SK-N-SH (cell line): ENCODE results near the gene COX6A1. TPM values are rescaled to one million over a fixed set of nuclear protein-coding genes. Genes with fewer than 3 reads are reported as not detected.

Source experiments
- CTCF ChIA-PET: fragments of 300-600, 350-600 bp; formaldehyde crosslinking; extraction: SDS; loops from one replicate; lab custom pipeline; 2021; lab: Yijun Ruan, JAX
- POLR2A ChIA-PET: fragments of 350-600 bp; sonication (Branson Sonifier 250); formaldehyde crosslinking; extraction: SDS; loops from one replicate; lab custom pipeline; 2020; ENCODE audit warnings: antibody characterized with exemption, inconsistent platforms; lab: Yijun Ruan, JAX
- DNase-seq: peaks from one replicate; pipeline ENCODE4 v3.0.0; 2012
- H2AFZ ChIP-seq: fragments of 200-600 bp; sonication (generic); 2 replicates; pipeline ENCODE4 v1.8.1; 2016; ENCODE audit warnings: antibody characterized with exemption, mild to moderate bottlenecking, low read depth
- H3F3A ChIP-seq: fragments of 200-600 bp; sonication (generic); replicated peaks from 2 replicates; pipeline ENCODE3; 2016; ENCODE audit warnings: antibody characterized with exemption, mild to moderate bottlenecking; ENCODE audit not compliant: insufficient read depth
- H3K27ac ChIP-seq, 2 experiments: fragments of 200-500 bp in 1 of 2; fragments of 200-600 bp in 1 of 2; sonication (Bioruptor generic) in 1 of 2; sonication (generic), shearing (Covaris generic) in 1 of 2; 2 replicates each; pipeline versions ENCODE4 v1.5.1 to v1.6.1; 2014 to 2016; ENCODE audit warnings: low read depth in 2 of 2, inconsistent platforms in 1 of 2, low read length in 1 of 2, mild to moderate bottlenecking in 1 of 2, mixed read lengths in 1 of 2
- H3K27me3 ChIP-seq: fragments of 200-600 bp; sonication (generic), shearing (Covaris generic); 2 replicates; pipeline ENCODE4 v1.6.1; 2016; ENCODE audit warnings: mixed run types; ENCODE audit not compliant: insufficient read depth
- H3K36me3 ChIP-seq, 2 experiments: fragments of 200-500 bp in 1 of 2; fragments of 200-600 bp in 1 of 2; sonication (Bioruptor generic) in 1 of 2; sonication (generic) in 1 of 2; replicated peaks in 1 of 2; 2 replicates each; pipeline versions ENCODE3 to v1.5.1; 2014 to 2016; ENCODE audit warnings: low read length in 1 of 2, mild to moderate bottlenecking in 1 of 2; ENCODE audit not compliant: insufficient read depth in 2 of 2, control insufficient read depth in 1 of 2
- H3K4me1 ChIP-seq, 2 experiments: fragments of 200-500 bp in 1 of 2; fragments of 200-600 bp in 1 of 2; sonication (Bioruptor generic) in 1 of 2; sonication (generic), shearing (Covaris generic) in 1 of 2; 2 replicates each; pipeline versions ENCODE4 v1.5.1 to v1.6.1; 2014 to 2016; ENCODE audit warnings: low read depth in 1 of 2, low read length in 1 of 2, mixed run types in 1 of 2; ENCODE audit not compliant: insufficient read depth in 2 of 2, control insufficient read depth in 1 of 2
- H3K4me2 ChIP-seq: fragments of 200-600 bp; sonication (generic), shearing (Covaris generic); 2 replicates; pipeline ENCODE4 v1.6.1; 2017; ENCODE audit warnings: mixed run types
- H3K4me3 ChIP-seq, 2 experiments: fragments of 200-500 bp in 1 of 2; fragments of 200-600 bp in 1 of 2; sonication (Bioruptor generic) in 1 of 2; sonication (generic), shearing (Covaris generic) in 1 of 2; 2 replicates each; pipeline versions ENCODE4 v1.5.1 to v1.8.1; 2014 to 2016; ENCODE audit warnings: low read depth in 2 of 2, inconsistent platforms in 1 of 2, low read length in 1 of 2, mild to moderate bottlenecking in 1 of 2, mixed read lengths in 1 of 2, moderate library complexity in 1 of 2
- H3K79me2 ChIP-seq: fragments of 200-600 bp; sonication (generic); 2 replicates; pipeline ENCODE4 v1.8.1; 2017; ENCODE audit warnings: mild to moderate bottlenecking; ENCODE audit not compliant: insufficient read depth
- H3K9ac ChIP-seq: fragments of 200-600 bp; sonication (generic); 2 replicates; pipeline ENCODE4 v1.6.1; 2017; ENCODE audit warnings: mixed run types
- H3K9me2 ChIP-seq: fragments of 200-600 bp; sonication (generic); 2 replicates; pipeline ENCODE4 v1.6.1; 2017; ENCODE audit warnings: mixed run types
- H3K9me3 ChIP-seq: fragments of 200-600 bp; sonication (generic); 2 replicates; pipeline ENCODE4 v1.6.1; 2017; ENCODE audit warnings: mixed run types, mild to moderate bottlenecking, moderate library complexity
- H4K20me1 ChIP-seq: fragments of 200-600 bp; sonication (generic); 2 replicates; pipeline ENCODE4 v1.6.1; 2017; ENCODE audit warnings: mild to moderate bottlenecking, mixed run types; ENCODE audit not compliant: insufficient read depth
- CHD2 ChIP-seq: fragments of 150-350 bp; IDR thresholded peaks from 2 replicates; pipeline ENCODE4 v1.6.1; 2018; ENCODE audit warnings: low read length; ENCODE audit not compliant: partially characterized antibody
- ELF1 ChIP-seq: IDR thresholded peaks from 2 replicates; pipeline ENCODE4 v1.4.0; 2012
- EP300 ChIP-seq, 2 experiments: IDR thresholded peaks; 2 replicates each; pipeline versions ENCODE4 v1.4.0 to v1.6.1; 2012; ENCODE audit warnings: borderline replicate concordance in 1 of 2, low read depth in 1 of 2, low read length in 1 of 2
- EZH2phosphoT487 ChIP-seq: fragments of 200-600 bp; sonication (generic); IDR thresholded peaks from 2 replicates; pipeline ENCODE4 v1.6.1; 2017; ENCODE audit warnings: low read depth, mixed run types, mild to moderate bottlenecking, antibody characterized with exemption, moderate library complexity, borderline replicate concordance
- FOSL2 ChIP-seq: IDR thresholded peaks from 2 replicates; pipeline ENCODE4 v1.4.0; 2012; ENCODE audit warnings: low read depth, mild to moderate bottlenecking, moderate library complexity, borderline replicate concordance
- FOXM1 ChIP-seq: IDR thresholded peaks from 2 replicates; pipeline ENCODE4 v1.4.0; 2012; ENCODE audit warnings: low read depth, mild to moderate bottlenecking
- MEF2A ChIP-seq: IDR thresholded peaks from 2 replicates; pipeline ENCODE4 v1.4.0; 2012; ENCODE audit warnings: low read depth, borderline replicate concordance
- MXI1 ChIP-seq: IDR thresholded peaks from 2 replicates; pipeline ENCODE4 v1.6.1; 2012; ENCODE audit warnings: mild to moderate bottlenecking, low read depth, low read length, improper control_type of control experiment
- NFIC ChIP-seq: IDR thresholded peaks from 2 replicates; pipeline ENCODE4 v1.4.0; 2012; ENCODE audit warnings: borderline replicate concordance
- RAD21 ChIP-seq: IDR thresholded peaks from 2 replicates; pipeline ENCODE4 v1.6.1; 2012; ENCODE audit warnings: mild to moderate bottlenecking, low read length
- SIN3A ChIP-seq: IDR thresholded peaks from 2 replicates; pipeline ENCODE4 v1.6.1; 2012; ENCODE audit warnings: low read depth, mild to moderate bottlenecking, low read length, moderate library complexity, borderline replicate concordance
- TAF1 ChIP-seq: IDR thresholded peaks from 2 replicates; pipeline ENCODE4 v1.6.1; 2012; ENCODE audit warnings: low read depth, mild to moderate bottlenecking, low read length, moderate library complexity, borderline replicate concordance
- TCF12 ChIP-seq: IDR thresholded peaks from 2 replicates; pipeline ENCODE4 v1.4.0; 2012
- YY1 ChIP-seq: IDR thresholded peaks from 2 replicates; pipeline ENCODE4 v1.4.0; 2012; ENCODE audit warnings: low read depth, mild to moderate bottlenecking
- WGBS: methylation state at CpG from one replicate; pipeline ENCODE4 v1.1.6; 2017; ENCODE audit warnings: low lambda C conversion rate; 5-methylcytosine and 5-hydroxymethylcytosine counted together
- polyA plus RNA-seq, 3 experiments: library from polyadenylated mRNA; depleted of rRNA; stranded (reverse); fragments of >200 nt; gene quantifications; 2 replicates each; pipeline ENCODE4 v1.2.3, GENCODE V29; 2012
- TF ChIP-seq, protein P1 (sequence below): IDR thresholded peaks from 2 replicates; pipeline ENCODE4 v1.6.1; 2012; ENCODE audit warnings: mild to moderate bottlenecking, low read depth, low read length, moderate library complexity
- TF ChIP-seq, protein P2 (sequence below): fragments of 150-350 bp; IDR thresholded peaks from 2 replicates; pipeline ENCODE4 v1.6.1; 2016; ENCODE audit warnings: mild to moderate bottlenecking, low read depth, low read length
- TF ChIP-seq, protein P3 (sequence below): IDR thresholded peaks from 2 replicates; pipeline ENCODE4; 2012
- TF ChIP-seq, protein P4 (sequence below): fragments of 150-350 bp; IDR thresholded peaks from 2 replicates; pipeline ENCODE4 v1.6.1; 2017; ENCODE audit warnings: antibody characterized with exemption, low read length, low read depth, borderline replicate concordance

Gene COX6A1
- polyA plus RNA-seq, 1 of the 3 experiments (the other 2 are of a cell fraction), result 1,199 TPM

DNA sequence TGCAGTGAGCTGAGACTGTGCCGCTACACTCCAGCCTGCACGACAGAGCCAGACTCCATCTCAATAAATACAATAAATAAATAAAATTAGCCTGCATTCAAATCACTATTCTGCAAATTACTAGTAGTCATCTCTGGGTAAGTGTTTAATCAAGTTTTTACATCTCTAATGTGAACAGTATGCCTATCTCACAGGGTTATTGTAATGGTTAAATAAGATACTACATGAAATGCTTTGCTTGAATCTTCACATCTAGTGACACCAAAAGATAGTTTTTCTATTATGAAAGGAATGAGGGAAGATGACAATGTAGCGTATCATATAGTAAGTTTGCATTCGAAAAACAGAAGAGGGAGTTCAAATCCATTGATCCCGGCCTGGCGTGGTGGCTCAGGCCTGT lies 29.5 kb downstream of the COX6A1 start:
- H3K4me3 ChIP-seq, result no peak overlapping the region
- H3K9me3 ChIP-seq, result no peaks in the 10 kb centered on the region
- peaks cover 52% of the 10 kb centered on the region for H4K20me1 ChIP-seq
- peaks cover 0 to 8% of the 10 kb centered on the region in 2 experiments; a peak in 1 of 4 replicates for H3K4me1 ChIP-seq
- H2AFZ ChIP-seq, result no peak overlapping the region
- no peaks in the 10 kb centered on the region for H3K27me3 ChIP-seq
- H3K27ac ChIP-seq, result no peak overlapping the region
- TF ChIP-seq, protein P1, sequence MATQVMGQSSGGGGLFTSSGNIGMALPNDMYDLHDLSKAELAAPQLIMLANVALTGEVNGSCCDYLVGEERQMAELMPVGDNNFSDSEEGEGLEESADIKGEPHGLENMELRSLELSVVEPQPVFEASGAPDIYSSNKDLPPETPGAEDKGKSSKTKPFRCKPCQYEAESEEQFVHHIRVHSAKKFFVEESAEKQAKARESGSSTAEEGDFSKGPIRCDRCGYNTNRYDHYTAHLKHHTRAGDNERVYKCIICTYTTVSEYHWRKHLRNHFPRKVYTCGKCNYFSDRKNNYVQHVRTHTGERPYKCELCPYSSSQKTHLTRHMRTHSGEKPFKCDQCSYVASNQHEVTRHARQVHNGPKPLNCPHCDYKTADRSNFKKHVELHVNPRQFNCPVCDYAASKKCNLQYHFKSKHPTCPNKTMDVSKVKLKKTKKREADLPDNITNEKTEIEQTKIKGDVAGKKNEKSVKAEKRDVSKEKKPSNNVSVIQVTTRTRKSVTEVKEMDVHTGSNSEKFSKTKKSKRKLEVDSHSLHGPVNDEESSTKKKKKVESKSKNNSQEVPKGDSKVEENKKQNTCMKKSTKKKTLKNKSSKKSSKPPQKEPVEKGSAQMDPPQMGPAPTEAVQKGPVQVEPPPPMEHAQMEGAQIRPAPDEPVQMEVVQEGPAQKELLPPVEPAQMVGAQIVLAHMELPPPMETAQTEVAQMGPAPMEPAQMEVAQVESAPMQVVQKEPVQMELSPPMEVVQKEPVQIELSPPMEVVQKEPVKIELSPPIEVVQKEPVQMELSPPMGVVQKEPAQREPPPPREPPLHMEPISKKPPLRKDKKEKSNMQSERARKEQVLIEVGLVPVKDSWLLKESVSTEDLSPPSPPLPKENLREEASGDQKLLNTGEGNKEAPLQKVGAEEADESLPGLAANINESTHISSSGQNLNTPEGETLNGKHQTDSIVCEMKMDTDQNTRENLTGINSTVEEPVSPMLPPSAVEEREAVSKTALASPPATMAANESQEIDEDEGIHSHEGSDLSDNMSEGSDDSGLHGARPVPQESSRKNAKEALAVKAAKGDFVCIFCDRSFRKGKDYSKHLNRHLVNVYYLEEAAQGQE, result no peak
- TF ChIP-seq TCF12 (no peak), FOSL2 (no peak), EP300 (IDR thresholded peaks at IDR 0.05; ENCODE audit: borderline replicate concordance in 1 of 2, low read depth in 1 of 2, low read length in 1 of 2) (no peak), RAD21 (no peak), TAF1 (no peak), ELF1 (no peak), CHD2 (no peak), FOXM1 (no peak), MXI1 (no peak), MEF2A (no peak), NFIC (no peak), SIN3A (no peak), EZH2phosphoT487 (no peak), YY1 (no peak)
- TF ChIP-seq, protein P2, sequence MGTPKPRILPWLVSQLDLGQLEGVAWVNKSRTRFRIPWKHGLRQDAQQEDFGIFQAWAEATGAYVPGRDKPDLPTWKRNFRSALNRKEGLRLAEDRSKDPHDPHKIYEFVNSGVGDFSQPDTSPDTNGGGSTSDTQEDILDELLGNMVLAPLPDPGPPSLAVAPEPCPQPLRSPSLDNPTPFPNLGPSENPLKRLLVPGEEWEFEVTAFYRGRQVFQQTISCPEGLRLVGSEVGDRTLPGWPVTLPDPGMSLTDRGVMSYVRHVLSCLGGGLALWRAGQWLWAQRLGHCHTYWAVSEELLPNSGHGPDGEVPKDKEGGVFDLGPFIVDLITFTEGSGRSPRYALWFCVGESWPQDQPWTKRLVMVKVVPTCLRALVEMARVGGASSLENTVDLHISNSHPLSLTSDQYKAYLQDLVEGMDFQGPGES, result no peak
- TF ChIP-seq, protein P3, sequence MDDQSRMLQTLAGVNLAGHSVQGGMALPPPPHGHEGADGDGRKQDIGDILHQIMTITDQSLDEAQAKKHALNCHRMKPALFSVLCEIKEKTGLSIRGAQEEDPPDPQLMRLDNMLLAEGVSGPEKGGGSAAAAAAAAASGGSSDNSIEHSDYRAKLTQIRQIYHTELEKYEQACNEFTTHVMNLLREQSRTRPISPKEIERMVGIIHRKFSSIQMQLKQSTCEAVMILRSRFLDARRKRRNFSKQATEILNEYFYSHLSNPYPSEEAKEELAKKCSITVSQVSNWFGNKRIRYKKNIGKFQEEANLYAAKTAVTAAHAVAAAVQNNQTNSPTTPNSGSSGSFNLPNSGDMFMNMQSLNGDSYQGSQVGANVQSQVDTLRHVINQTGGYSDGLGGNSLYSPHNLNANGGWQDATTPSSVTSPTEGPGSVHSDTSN, result no peak
- TF ChIP-seq, protein P4, sequence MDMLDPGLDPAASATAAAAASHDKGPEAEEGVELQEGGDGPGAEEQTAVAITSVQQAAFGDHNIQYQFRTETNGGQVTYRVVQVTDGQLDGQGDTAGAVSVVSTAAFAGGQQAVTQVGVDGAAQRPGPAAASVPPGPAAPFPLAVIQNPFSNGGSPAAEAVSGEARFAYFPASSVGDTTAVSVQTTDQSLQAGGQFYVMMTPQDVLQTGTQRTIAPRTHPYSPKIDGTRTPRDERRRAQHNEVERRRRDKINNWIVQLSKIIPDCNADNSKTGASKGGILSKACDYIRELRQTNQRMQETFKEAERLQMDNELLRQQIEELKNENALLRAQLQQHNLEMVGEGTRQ, result no peak
- H3F3A ChIP-seq, result peaks cover 22% of the 10 kb centered on the region
- CTCF ChIA-PET, result interaction anchor here (0.7 to 5.3 kb wide), 9 partner anchors 9 to 112 kb away, joined by 3 to 52 read pairs (median 8); partner anchors contain the start of genes COX6A1 and DYNLL1
- H3K9ac ChIP-seq, result no peak overlapping the region
- peak overlapping the region; percentile 94; the same call in 1 of the 2 replicates for H3K4me2 ChIP-seq
- no peaks in the 10 kb centered on the region for H3K9me2 ChIP-seq
- DNase-seq, result no peak
- POLR2A ChIA-PET, result interaction anchor here (0.6 kb wide), 1 partner anchor 9 kb away, joined by 3 read pairs; no protein-coding TSS in a partner anchor
- 97% methylated on average over 6 of the region's 6 CpGs for WGBS
- peaks cover 88% of the 10 kb centered on the region for H3K79me2 ChIP-seq
- peaks cover 34 to 38% of the 10 kb centered on the region in 2 experiments for H3K36me3 ChIP-seq
